Astrocyte of the cerebellum (primary cell): ENCODE data around the gene PRTFDC1.

Experiments
- DNase-seq: peaks from one replicate; pipeline ENCODE4 v3.0.0-alpha.2; 2011; ENCODE audit warnings: low read depth
- H3K4me3 ChIP-seq: 2 replicates; pipeline ENCODE4 v1.5.1; 2011; ENCODE audit warnings: mild to moderate bottlenecking, low read depth, low read length, moderate library complexity
- CTCF ChIP-seq: IDR thresholded peaks from 2 replicates; pipeline ENCODE4 v1.5.1; 2012; ENCODE audit warnings: low read length, low read depth, moderate library complexity, mild to moderate bottlenecking; ENCODE audit errors: missing control alignments
- in situ Hi-C: cut with HindIII; loops from 2 replicates; pipeline ENCODE4 v1.10.0; 2017; ENCODE audit warnings: low sequenced_read_pairs

The PRTFDC1 gene

GRCh38 chr10:24884793-24885192 lies 67.6 kb downstream of the PRTFDC1 start:
- in situ Hi-C loops = no loop called here
- DNase-seq = no peak
- no peak for TF ChIP-seq CTCF
- H3K4me3 ChIP-seq = no peak overlapping the region

- H3K4me3 ChIP-seq = no peak overlapping the region
- no peak for DNase-seq
- TF ChIP-seq CTCF = no peak
- in situ Hi-C loops = no loop called here
Measured at GRCh38 chr10:24884316-24884715, 68.1 kb downstream of the PRTFDC1 start.

GRCh38 chr10:24883176-24883575 lies 69.2 kb downstream of the PRTFDC1 start:
- no peak for TF ChIP-seq CTCF
- no peak overlapping the region for H3K4me3 ChIP-seq
- in situ Hi-C loops = no loop called here
- DNase-seq = no peak

- H3K4me3 ChIP-seq = no peak overlapping the region
- DNase-seq = peak; percentile 77
- in situ Hi-C loops = no loop called here
- TF ChIP-seq CTCF = no peak
Measured at GRCh38 chr10:24882047-24882698, 70.2 kb downstream of the PRTFDC1 start.

GRCh38 chr10:24879861-24880260 lies 72.5 kb downstream of the PRTFDC1 start:
- in situ Hi-C loops = no loop called here
- H3K4me3 ChIP-seq = no peak overlapping the region
- TF ChIP-seq CTCF = no peak
- DNase-seq = no peak

GRCh38 chr10:24874133-24874532 lies 78.3 kb downstream of the PRTFDC1 start:
- TF ChIP-seq CTCF = no peak
- in situ Hi-C loops = no loop called here
- no peak for DNase-seq
- H3K4me3 ChIP-seq = no peak overlapping the region
